HFFc6 (cell line): ENCODE measurements around the gene RNLS. TPM values are rescaled to one million over a fixed set of nuclear protein-coding genes. Genes with fewer than 3 reads are reported as not detected.

ENCODE experiments used
- DNase-seq: peaks from one replicate; pipeline ENCODE4 v3.0.0-alpha.2; 2018
- H3K27ac Mint-ChIP-seq: 2 replicates; pipeline ENCODE4 v1.8.0; 2020; ENCODE audit warnings: mild to moderate bottlenecking, mixed read lengths
- H3K27me3 Mint-ChIP-seq: 2 replicates; pipeline ENCODE4 v1.8.0; 2021; ENCODE audit warnings: mild to moderate bottlenecking, moderate library complexity, mixed read lengths; ENCODE audit not compliant: insufficient read depth
- H3K36me3 Mint-ChIP-seq: 2 replicates; pipeline ENCODE4 v1.8.0; 2021; ENCODE audit warnings: low read depth, mixed read lengths
- H3K4me1 Mint-ChIP-seq: 2 replicates; pipeline ENCODE4 v1.8.0; 2020; ENCODE audit warnings: low read depth, mixed read lengths
- H3K4me3 Mint-ChIP-seq: 2 replicates; pipeline ENCODE4 v1.8.0; 2020; ENCODE audit warnings: mild to moderate bottlenecking, moderate library complexity, mixed read lengths
- H3K9me3 Mint-ChIP-seq: 2 replicates; pipeline ENCODE4 v1.8.0; 2020; ENCODE audit warnings: mild to moderate bottlenecking, mixed read lengths
- total RNA-seq, 6 experiments: library from RNA; stranded (reverse); fragmentation: NEBNext Ultra II Directional; extraction: Animal tissue kit (Norgen Biotek cat#: 25700); gene quantifications; 2 replicates in 1 of 6; 3 replicates in 5 of 6; pipeline ENCODE4 v1.2.3, GENCODE V29; 2021
- TF ChIP-seq, protein P1 (sequence below): fragments of 200-600 bp; sonication (generic); IDR thresholded peaks from 2 replicates; pipeline ENCODE4 v1.5.0; 2021; ENCODE audit warnings: antibody characterized with exemption, mild to moderate bottlenecking

The RNLS gene
- total RNA-seq, 6 experiments from 2014 or later = 1.8 to 3.1 (median 2.4) TPM

DNA sequence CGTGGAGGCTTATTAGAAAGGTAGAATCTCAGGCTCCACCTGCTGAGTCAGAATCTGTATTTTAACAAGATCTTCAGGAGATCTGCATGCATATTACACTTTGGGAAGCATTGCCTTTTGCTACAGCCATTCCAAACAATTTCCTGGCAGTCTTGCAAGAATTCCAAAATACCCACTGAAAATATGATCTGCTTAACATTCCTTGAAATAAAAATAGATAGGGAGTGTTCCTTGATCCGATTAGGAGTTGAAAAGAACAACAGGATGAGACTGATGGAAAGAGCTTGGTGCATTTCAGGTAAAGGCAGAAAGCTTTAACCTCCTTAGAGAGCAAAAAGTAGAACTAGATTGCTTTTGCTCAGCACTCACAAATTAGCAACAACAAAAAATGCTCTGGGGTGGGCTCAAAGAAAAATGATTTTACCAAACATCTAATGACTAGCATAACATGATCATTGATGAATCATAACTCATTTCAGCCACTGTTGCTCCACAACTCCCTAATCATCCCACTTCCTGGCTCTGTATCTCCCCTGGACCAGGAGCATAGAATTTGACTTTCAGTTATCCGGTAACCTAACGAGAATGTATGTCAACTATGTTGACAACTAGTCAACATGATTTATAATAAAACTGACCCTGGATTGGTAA, 115.2 kb downstream of the RNLS start:
- no peaks in the 10 kb centered on the region for H3K9me3 Mint-ChIP-seq
- no peak for DNase-seq

GRCh38 chr10:88466786-88467185, 116.3 kb downstream of the RNLS start:
- peaks cover 12% of the 10 kb centered on the region for H3K4me1 Mint-ChIP-seq
- TF ChIP-seq, protein P1, sequence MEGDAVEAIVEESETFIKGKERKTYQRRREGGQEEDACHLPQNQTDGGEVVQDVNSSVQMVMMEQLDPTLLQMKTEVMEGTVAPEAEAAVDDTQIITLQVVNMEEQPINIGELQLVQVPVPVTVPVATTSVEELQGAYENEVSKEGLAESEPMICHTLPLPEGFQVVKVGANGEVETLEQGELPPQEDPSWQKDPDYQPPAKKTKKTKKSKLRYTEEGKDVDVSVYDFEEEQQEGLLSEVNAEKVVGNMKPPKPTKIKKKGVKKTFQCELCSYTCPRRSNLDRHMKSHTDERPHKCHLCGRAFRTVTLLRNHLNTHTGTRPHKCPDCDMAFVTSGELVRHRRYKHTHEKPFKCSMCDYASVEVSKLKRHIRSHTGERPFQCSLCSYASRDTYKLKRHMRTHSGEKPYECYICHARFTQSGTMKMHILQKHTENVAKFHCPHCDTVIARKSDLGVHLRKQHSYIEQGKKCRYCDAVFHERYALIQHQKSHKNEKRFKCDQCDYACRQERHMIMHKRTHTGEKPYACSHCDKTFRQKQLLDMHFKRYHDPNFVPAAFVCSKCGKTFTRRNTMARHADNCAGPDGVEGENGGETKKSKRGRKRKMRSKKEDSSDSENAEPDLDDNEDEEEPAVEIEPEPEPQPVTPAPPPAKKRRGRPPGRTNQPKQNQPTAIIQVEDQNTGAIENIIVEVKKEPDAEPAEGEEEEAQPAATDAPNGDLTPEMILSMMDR = no peak
- no peaks in the 10 kb centered on the region for H3K36me3 Mint-ChIP-seq
- peaks cover 2% of the 10 kb centered on the region for H3K27me3 Mint-ChIP-seq
- DNase-seq = no peak
- no peak overlapping the region for H3K4me3 Mint-ChIP-seq
- no peaks in the 10 kb centered on the region for H3K9me3 Mint-ChIP-seq
- no peak overlapping the region for H3K27ac Mint-ChIP-seq

More for the DNA sequence above, 115.2 kb downstream of the RNLS start:
- H3K4me1 Mint-ChIP-seq = peaks cover 12% of the 10 kb centered on the region
- no peak overlapping the region for H3K4me3 Mint-ChIP-seq
- H3K27me3 Mint-ChIP-seq = peaks cover 2% of the 10 kb centered on the region
- TF ChIP-seq, protein P1 = no peak
- no peak overlapping the region for H3K27ac Mint-ChIP-seq
- no peaks in the 10 kb centered on the region for H3K36me3 Mint-ChIP-seq

DNA sequence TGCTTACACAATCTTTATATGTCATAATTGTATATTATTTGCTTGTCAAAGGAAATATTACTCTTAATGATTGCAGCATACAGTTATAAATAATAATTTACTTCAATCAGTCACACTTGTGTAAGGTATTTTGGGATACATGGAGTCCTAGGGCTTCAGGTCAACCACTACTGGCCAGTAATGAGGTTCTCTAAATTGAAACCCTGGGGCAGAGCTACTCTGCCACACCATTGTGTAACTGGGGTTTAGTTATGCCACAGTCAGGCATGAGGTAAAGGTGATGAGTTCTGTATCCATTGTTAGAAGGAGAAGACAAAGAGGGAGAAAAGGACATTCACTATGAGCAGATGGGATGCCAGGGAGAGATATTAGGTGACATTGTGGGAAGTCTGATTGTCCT, 117.4 kb downstream of the RNLS start:
- H3K4me1 Mint-ChIP-seq = peaks cover 12% of the 10 kb centered on the region
- no peaks in the 10 kb centered on the region for H3K36me3 Mint-ChIP-seq
- TF ChIP-seq, protein P1 = no peak
- H3K27me3 Mint-ChIP-seq = peaks cover 3% of the 10 kb centered on the region
- H3K27ac Mint-ChIP-seq = no peak overlapping the region
- H3K9me3 Mint-ChIP-seq = no peaks in the 10 kb centered on the region
- H3K4me3 Mint-ChIP-seq = no peak overlapping the region
- DNase-seq = no peak

DNA sequence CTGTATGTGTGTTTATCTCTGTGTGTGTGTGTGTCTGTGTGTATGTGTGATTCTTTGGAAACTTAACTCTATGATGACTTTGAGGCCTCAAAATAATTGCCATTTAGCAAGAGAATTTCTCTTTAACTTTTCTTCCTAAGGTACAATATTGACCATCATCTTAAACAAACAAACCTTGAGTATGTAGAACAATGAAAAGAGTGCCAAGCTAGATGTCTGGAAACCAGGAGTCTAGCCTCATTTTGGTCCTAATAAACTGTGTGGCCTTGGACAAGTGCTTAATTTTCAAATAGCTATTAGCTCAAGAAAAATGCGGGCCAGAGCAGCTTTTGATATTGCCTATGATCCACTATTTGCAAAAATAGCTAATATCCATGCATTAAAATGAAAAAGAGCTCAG, 119.3 kb downstream of the RNLS start:
- Mint-ChIP-seq H3K27me3 (peaks cover 5% of the 10 kb centered on the region), H3K4me1 (peaks cover 12% of the 10 kb centered on the region), H3K9me3 (no peaks in the 10 kb centered on the region), H3K36me3 (no peaks in the 10 kb centered on the region), H3K27ac (no peak overlapping the region), H3K4me3 (no peak overlapping the region)
- TF ChIP-seq, protein P1 = no peak
- DNase-seq = no peak

DNA sequence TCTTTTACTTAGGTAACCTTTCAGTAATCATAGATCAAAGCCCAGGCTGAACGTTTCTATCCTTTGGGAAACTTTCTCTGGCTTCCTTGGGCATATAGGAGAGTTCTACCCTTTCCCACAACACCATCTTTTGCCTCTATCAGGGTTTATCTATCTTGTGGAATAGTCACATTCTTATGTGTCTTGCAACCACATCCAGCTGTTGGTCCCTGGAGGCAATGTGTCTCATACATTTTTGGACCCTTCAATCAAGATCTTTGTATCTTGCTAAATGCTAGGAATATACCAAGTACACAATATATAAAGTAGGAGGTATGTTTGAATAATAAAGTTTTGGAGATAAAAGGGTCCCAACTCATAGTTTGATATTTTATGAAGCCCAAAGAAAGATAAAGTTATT, 121.7 kb downstream of the RNLS start:
- H3K36me3 Mint-ChIP-seq = no peaks in the 10 kb centered on the region
- no peak for DNase-seq
- H3K4me3 Mint-ChIP-seq = no peak overlapping the region
- H3K27me3 Mint-ChIP-seq = peaks cover 7% of the 10 kb centered on the region
- TF ChIP-seq, protein P1 = no peak
- H3K27ac Mint-ChIP-seq = no peak overlapping the region
- H3K9me3 Mint-ChIP-seq = no peaks in the 10 kb centered on the region
- no peaks in the 10 kb centered on the region for H3K4me1 Mint-ChIP-seq
